Stimulated activated CD8-positive, alpha-beta memory T cell treated with anti-CD3 and anti-CD28 coated beads, Interleukin-4, amount 100 ng/mL, for 4 hours (primary cell): ENCODE measurements around the gene CCNT1.
"Not testable (repeated sequence)": the region's sequence is repeated elsewhere in the genome, so short reads cannot be mapped to it uniquely, and the experiment has no call there.

Source experiments
- DNase-seq, 2 donors: peaks; one replicate each; pipeline ENCODE4 v3.0.0-alpha.2; 2020; ENCODE audit warnings: low read depth in 2 of 2, low spot score in 1 of 2

Gene CCNT1

DNA sequence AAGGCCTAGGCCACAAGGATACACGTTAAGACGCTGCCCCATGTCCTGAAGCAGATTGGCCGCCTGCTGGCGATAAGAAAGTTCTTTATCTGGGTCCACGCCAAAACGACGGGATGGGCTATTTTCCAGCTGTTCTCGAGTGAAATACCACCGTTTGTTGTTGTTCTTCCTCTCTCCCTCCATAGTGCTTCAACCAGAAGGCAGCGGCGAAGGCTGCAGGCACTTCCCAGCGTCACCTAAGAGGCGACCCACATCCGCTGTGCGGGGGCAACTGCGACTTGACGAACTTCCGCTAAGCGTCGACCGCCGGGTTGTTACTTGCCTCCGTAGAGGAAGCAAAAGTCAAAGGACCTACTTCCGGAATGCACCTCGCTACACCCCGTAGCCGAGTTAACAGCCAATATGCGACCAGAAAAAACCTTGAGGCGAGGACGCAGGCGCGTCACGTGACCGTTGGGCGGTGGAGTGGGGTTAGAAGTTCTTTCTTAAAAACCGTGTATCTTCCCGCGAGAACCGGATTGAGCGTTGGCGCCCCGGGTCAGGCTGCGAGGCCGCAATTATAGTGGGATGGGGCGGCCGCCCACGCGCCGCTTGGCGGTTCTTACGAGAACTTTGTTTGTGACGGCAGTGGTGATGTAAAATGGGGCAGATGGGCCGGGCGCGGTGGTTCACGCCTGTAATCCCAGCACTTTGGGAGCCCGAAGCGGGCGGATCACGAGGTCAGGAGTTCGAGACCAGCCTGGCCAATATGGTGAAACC, at the start of gene CCNT1:
CCNT1 (minus strand) TSS at position 215 of the 759 bp plus-strand sequence; CDS start at position 183, 32 bp downstream.
- DNase-seq: peak; percentile 99

DNA sequence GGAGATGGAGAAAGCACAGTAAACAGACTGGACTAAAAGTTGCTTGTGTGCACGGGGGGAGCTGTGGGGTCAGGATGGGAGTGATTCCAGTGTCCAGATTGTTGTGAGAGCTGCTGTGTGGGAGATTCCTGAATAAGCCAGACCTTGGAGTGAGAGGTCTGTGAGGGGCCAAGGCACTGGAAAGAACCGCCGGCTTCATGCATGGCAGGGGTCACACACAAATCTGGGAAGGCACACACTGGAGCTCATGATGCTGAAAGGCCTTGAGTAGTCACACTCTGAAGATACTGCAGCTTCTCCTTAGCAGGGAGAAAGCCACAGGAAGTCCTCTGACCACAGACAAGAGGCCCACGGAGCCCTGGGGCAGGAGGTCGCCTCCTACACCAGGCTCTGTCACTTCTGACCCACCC, 49.3 kb upstream of the CCNT1 start:
- DNase-seq: no peak

DNA sequence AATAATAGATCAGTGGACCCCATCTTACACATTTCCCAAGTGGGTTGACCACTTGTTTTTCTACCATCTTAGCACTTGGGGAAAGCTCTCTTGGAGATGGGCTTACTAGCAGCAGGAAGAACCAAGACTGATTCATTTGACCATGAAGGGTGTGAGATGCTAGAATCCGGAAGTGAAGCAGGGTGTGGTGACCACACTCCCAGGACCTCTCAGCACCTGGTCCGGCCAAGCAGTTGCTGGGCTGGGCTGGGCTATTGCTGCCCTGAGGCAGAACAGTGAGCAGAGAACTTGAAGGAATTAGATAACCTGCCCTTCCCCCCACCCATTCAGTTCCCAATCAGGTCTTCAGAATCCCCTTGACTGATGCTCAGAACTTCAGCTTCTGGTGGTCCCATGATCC, 48.0 kb upstream of the CCNT1 start:
- DNase-seq: no peak

DNA sequence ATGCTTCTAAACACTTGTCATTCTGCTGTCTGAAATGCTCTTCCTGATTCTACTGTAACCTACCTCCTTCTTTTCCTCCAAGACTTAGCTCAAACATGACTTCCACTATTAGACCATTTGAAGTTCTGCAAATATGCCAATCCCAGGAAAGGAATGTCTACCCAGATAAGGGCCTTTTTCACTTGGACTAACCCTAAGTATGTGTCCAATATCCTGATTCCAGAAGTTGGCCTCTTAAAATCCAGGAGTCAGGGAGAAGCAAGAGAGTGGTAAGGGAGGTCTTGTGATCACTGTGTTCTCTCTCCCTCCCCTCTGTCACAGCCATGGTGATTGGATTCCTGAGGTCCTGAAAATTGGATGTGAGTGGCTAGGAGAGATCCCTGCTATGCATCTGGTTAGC, 42.2 kb upstream of the CCNT1 start:
- DNase-seq: no peak

DNA sequence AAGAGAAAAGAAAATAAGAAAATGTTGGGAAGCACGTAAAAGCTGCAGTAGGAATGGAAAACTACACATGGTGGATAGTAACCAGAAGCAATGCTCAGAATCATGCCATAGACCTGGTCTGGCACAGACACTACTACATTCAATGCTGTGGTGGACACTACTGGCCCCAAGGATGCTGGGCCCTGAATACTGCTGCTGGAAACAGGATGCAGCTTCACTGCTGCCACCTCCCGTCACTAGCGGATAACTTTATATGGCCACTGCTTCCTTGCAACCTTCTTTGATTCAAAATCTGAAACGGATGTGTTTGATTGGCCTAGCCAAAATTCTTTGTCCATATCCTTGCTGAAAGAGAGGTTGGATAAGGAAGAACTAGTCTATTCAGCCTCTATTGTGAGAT, 41.7 kb upstream of the CCNT1 start:
- no peak for DNase-seq

DNA sequence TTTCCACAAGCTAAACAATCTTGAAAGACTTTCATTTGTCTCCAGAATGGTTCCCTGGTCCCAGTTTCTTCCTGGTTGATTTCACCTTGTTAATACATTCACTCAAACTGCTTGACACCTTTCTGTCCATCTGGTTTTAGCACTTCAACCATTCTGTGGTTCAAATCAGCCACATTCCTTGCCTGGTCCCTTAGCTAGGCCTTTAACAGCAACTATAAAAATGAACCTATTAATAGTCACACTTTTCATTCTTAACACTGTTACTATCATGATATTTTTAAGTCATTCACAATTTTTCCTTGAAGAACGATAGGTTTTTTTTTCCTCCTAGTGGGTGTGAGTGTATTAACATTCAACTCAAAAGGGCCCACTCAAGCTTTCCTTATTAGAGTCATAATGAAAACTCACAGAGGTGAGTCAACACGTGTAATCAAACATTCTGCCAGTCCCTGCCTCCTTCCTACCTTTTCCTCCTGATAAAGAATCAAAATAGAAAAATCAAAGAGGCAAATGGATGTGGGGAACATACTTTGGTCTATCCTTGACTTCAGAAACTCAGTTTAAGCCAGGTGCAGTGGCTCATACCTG, 34.4 kb upstream of the CCNT1 start:
- DNase-seq: no peak

DNA sequence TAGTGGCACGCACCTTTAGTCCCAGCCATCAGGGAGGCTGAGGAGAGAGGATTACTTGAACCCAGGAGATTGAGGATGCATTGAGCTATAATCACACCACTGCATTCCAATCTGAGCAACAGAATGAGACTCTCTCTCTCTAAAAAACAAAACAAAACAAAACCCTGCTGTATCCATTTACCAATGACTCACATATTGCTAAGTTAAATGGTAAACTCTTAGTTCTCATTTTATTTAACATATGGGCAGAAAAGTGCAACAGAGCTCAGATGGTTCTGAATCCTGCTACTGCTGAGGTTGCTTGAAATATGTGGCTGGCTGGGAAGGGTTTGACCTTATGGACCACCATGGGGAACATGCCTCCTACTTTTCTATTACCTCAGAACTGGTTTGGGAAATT, 33.7 kb upstream of the CCNT1 start:
- no peak for DNase-seq

DNA sequence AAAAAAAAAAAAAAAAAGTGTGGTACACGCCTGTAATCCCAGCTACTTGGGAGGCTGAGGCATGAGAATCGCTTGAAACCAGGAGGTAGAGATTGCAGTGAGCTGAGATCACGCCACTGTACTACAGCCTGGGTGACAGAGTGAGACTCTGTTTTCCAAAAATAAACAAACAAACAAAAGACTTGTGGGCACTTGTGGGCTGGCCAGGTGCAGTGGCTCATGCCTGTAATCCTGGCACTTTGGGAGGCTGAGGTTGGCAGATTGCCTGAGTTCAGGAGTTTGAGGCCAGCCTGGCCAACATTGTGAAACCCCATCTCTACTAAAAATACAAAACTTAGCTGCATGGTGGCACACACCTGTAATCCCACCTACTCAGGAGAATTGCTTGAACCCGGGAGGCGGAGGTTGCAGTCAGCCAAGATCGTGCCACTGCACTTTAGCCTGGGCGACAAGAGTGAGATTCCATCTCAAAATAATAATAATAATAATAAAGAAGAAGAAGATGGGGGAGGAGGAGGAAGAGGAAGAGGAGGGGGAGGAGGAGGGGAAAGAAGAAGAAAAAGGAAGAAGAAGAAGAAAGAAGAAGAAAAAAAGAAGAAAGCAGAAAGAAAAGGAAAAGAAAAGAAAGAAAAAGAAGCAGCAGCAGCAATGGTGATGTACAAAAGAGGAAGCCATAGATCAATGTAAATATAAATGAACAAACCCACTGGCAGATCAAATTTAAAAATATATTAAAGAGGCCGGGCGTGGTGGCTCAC, 27.9 kb upstream of the CCNT1 start:
- DNase-seq: no peak

DNA sequence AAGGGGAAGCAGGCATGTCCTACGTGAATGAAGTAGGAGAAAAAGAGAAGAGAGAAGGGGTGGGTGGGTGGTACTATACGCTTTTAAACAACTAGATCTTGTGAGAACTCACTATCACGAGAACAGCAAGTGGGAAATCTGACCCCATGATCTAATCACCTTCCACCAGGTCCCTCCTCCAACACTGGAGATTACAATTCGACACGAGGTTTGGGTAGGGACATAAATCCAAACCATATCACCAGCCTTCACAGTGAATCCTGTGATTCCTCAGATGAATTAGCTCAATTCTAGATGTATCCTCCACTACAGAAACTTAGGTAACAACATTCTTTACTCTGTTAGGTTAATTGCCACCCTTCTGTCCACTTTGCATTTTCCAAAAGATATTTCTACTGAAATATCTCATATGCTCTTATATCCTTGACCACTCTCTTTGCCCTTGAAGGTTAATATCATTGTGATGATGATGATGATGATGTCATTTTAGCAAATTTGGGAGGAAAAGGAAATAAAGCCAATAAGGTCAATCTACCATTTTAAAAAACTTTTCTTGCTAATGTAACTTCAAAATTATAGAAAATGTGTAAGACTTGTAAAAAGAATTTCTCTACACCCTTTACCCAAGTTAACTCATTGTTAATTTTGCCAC, 23.2 kb upstream of the CCNT1 start:
- DNase-seq: no peak

DNA sequence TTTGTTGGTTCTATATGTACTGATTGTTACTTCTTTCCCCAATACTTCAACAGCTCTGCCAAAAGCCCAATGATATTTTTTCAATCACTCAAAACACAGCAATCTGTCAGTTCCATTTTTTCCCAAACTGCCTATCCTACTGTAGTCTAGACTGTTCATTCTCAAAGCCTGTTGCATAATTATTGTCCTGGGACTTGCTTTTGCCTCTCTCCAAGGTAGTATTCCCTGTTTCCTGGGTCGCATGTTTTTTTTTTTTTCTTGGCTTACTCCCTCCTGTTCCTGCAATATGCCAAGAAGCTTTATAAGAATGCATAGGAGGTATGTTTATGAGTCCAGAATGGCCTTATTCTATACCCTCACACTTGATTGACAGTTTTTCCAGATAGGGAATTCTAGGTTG, 19.9 kb upstream of the CCNT1 start:
- no peak for DNase-seq

DNA sequence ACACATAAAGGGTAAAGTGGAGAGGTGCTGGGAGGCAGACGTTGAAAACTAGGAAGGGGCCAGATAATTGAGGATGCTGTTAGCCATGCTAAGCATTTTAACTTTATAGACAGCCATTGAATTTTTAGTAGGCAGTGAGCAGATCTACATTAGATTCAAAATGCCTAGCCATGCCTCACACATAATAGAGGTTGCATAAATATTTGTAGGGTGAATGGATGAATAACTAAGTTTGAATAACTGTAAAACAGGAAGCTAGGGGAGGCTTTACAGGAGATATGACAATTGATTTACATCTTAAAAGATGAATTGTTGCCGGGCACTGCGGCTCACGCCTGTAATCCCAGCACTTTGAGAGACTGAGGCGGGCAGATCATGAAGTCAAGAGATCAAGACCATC, 12.3 kb upstream of the CCNT1 start:
- no peak for DNase-seq

DNA sequence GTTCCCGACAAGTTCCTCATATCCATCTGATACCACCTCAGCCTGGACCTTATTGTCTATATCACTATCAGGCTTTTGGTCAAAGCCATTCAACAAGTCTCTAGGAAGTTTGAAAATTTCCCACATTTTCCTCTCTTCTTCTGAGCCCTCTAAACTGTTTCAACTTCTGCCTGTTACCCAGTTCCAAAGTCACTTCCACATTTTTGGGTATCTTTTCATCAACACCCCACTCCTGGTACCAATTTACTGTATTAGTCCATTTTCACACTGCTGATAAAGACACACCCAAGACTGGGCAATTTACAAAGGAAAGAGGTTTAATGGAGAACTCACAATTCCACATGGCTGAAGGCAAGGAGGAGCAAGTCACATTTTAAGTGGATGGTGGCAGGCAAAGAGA, 4.2 kb upstream of the CCNT1 start:
- DNase-seq: not testable (repeated sequence)

DNA sequence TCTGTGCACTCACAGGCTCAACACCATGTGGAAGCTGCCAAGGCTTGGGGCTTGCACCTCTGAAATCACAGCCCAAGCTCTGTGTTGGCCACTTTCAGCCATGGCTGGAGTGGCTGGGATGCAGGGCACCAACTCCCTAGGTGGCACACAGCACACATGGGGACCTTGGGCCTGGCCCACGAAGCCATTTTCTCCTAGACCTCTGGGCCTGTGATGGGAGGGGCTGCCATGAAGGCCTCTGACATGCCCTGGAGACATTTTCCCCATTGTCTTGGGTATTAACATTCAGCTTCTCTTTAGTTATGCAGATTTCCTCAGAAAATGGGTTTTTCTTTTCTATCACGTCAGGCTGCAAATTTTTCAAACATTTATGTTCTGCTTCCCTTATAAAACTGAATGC, 3.7 kb upstream of the CCNT1 start:
- not testable (repeated sequence) for DNase-seq

DNA sequence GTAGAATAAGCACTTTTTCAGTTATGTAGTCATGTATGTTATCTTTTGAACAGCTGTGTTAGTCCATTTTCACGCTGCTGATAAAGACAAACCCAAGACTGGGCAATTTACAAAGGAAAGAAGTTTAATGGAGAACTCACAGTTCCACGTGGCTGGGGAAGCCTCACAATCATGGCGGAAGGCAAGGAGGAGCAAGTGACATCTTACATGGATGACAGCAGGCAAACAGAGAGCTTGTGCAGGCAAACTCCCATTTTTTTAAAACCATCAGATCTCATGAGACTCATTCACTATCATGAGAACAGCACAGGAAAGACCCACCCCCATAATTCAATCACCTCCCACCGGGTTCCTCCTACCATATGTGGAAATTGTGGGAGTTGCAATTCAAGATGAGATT, 2.5 kb upstream of the CCNT1 start:
- not testable (repeated sequence) for DNase-seq

DNA sequence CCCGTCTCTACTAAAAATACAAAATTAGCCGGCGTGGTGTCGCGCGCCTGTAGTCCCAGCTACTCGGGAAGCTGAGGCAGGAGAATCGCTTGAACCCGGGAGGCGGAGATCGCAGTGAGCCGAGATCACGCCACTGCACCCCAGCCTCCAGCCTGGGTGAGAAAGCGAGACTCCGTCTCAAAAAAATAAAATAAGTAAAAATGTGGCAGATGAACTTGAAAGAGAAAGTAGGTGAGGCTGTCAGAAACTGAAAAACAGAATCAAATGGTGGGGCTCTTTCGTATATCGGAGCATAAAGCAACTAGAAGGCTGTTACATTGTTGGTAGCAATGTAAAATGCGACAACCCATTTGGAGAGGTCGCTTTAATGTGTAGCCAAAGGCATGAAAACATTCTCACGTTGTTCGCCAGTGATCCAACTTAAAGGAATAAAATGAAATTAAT, 767 bp upstream of the CCNT1 start:
- DNase-seq: no peak

DNA sequence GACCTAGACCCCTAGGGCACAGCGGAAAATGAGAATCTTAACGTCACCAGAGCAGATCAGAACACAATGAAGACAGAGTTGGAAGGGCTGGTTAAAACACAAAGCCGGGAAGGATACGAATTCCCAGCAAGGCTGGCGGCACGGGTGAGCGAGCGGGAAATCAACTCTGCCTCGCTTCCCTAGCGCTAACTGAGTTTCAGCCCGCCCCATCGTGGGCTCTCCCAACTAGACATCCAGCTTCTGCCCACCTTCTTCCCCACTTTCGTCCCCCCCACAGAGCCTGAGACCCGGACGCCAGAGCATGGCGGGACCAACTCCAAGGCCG, 377 bp downstream of the CCNT1 start:
- no peak for DNase-seq

DNA sequence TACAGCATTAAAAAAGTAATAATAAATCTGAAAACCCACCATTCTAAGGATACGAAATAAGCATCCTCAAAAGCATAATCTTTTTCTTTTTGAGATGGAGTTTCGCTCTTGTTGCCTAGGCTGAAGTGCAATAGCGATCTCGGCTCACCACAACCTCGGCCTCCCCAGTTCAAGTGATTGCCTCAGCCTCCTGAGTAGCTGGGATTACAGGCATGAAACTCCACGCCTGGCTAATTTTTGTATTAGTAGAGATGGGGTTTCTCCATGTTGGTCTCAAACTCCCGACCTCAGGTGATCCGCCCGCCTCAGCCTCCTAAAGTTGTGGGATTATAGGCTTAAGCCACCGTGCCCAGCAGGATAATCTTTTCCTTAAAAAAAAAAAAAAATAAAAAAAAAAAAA, 4.3 kb downstream of the CCNT1 start:
- no peak for DNase-seq

DNA sequence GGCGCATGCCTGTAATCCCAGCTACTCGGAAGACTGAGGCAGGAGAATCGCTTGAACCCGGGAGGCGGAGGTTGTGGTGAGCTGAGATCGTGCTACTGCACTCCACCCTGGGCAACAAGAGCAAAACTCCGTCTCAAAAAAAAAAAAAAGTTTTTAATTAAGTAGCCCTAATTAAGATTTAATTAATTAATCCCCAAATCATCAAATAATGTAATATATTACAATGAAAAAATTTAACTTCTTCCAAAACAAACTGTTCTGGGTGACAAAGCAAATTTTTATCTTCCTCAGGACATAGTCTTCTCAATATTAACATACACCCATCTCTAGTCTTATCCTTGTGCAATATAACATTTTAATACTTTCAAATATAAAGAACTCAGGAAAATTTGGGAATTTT, 17.7 kb downstream of the CCNT1 start:
- DNase-seq: not testable (repeated sequence)

DNA sequence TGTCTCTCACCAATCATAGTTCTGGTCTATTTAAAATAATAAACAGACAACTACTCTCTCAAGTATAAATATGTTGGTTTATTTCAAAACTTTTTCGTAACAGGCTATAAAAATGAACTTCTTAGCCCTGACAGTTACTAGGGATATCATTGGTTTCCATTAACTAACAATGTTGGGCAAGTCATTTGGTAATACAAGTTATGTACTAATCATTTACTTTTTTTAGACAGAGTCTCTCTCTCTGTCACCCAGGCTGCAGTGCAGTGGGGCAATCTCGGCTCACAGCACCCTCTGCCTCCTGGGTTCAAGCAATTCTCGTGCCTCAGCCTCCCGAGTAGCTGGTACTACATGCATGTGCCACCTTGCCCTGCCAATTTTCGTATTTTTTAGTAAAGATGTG, 19.9 kb downstream of the CCNT1 start:
- no peak for DNase-seq

DNA sequence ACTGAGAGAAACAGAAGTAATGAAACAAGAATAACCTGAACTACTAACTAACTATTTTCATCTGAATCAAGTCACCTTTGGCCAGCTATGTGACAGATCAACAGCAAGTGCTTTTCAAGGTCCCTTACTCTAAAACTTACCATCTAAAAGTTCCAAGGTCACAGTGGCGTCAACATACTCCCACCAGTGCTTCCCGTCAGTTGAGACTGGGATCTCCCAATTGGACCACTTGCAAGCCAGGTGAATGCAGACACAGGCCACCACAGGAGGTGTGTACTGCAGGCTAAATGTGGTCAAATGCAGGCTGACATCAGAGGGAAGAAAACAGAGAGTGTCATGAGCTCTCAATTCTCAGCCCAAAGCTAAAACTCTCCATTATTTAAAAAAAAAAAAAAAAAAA, 20.6 kb downstream of the CCNT1 start:
- no peak for DNase-seq

DNA sequence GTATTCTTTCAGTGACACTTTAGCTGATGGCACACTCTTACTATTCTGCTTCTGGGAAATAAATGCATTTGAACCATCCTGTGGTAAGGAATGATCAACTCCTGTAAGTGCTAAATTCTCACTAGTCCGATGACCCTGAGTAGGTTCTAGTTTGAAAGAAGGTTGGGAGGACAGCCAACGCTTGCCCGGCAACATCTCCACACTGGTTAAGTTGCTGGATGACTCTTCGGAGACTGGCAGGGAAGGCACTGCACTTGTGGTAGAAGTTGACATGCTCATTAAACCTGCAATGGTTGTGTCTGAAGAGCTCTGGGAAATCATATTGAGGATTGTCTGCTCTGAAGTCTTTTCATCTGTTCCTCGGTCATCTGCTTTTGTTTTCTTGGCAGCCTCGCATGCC, 22.5 kb downstream of the CCNT1 start:
- DNase-seq: no peak

DNA sequence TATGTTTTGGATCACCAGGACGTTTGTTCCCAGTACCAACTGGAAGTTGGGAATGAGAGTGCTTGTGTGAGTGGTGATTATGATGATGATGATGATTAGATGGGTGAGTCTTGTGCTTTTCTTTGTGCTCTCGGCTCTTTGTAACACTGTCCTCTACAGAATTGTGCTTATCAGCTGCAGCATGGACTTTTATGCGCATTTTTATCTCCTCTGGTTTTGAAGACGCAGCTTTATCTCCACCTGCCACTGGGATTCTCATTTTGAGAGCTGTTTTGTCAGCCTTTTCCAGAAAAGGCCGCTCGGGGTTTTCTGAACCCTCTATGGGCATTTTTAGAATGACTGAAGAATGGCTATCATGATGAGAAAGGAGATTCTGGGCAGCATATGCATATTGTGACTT, 22.9 kb downstream of the CCNT1 start:
- DNase-seq: no peak
